Left cardiac atrium (tissue), 4 donors: ENCODE data around the gene MED12L. TPM values are rescaled to one million over a fixed set of nuclear protein-coding genes. Genes with fewer than 3 reads are reported as not detected.

ENCODE experiments used
- ATAC-seq, 2 donors: fragments of 200-7000 bp; cut with Tn5 transposase; one replicate each; pipeline ENCODE4 v1.9.1; 2020; ENCODE audit warnings: mild to moderate bottlenecking in 2 of 2, moderate library complexity in 2 of 2
- DNase-seq: peaks from one replicate; pipeline ENCODE4 v3.0.0-alpha.2; 2020
- intact Hi-C, 2 donors: fragments of 100-400 bp; cut with DNase I; formaldehyde crosslinking; loops; one replicate each; pipeline versions ENCODE4 v1.14.1 to v1.15.1; 2022 to 2023
- total RNA-seq, 2 donors: library from RNA; stranded (reverse); fragmentation: NEBNext Ultra II Directional; extraction: Animal tissue kit (Norgen Biotek cat#: 25700); gene quantifications; one replicate each; pipeline ENCODE4 v1.2.1, GENCODE V29; 2021
- donor health status: DM: no; HTN: yes; CAD: no.
- donor health status: DM: no; HTN: yes; CAD: no; lungs with severe emphysema.
- donor health status: DM: yes; HTN: yes; CAD: no.
- donor health status: Dilated cardiomyopathy.

The MED12L gene
- total RNA-seq, 2 donors from 2014 or later = 0.44 to 0.50 TPM

- intact Hi-C loops = no loop called here
- DNase-seq (no peak), ATAC-seq (no peak)
Measured at GRCh38 chr3:151297429-151297828, 212.0 kb downstream of the MED12L start.

DNA sequence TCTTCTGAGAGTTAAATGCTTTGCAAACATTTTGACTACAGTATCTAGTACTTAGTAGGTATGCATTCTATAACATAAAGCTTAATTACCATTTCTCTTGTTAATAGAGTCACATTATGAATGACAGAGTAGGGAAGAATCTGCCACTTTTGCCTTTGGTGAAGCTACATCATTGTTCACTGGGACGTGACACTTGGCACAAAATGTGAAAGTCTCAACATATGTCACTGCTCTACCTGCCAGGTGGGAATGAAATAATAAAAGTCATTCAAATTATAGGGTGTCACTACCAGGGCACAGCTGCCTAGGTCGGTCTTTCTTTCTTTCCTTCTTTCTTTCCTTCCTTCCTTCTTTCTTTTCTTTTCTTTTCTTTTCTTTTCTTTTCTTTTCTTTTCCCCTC is 213.5 kb downstream of the MED12L start:
- no peak for ATAC-seq
- no peak for DNase-seq
- intact Hi-C loops = no loop called here

DNA sequence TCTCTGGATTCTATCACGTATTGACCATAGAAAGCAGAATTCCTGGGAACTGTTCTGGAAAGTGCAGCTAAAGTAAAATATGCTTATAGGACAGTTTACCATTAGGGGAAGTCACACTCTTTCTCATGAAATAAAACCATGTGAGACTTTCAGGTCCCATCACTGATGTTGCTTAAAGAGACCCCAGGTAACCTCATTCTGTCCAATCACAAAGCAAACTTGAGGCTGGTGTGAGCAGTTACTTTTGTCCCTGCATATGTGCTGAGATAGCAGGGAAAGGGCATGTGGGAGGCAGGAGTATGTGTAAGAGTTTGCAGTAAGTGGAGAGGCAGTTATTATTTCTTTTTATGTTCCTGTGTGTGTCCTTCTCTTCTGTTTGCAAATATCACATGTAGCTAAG is 215.1 kb downstream of the MED12L start:
- intact Hi-C loops = no loop called here
- DNase-seq (no peak), ATAC-seq (no peak)

DNA sequence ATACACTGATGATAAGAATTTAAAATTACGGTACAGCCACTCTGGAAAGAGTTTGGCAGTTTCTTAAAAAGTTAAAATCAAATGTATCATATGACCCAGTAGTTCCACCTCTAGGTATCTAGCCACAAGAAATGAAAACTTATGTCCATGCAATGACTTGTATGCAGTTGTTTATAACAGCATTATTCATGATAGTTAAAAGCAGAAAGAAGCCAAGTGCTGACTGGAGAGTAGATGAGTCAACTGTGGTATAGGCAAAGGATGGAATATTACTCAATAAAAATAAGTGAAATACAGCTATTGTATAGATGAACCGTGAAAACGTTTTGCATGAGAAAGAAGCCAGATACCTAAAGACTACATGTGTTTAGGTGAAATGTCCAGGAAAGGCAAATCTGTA is 216.3 kb downstream of the MED12L start:
- DNase-seq (no peak), ATAC-seq (no peak)
- intact Hi-C loops = no loop called here

GRCh38 chr3:151303751-151304150 is 218.3 kb downstream of the MED12L start:
- DNase-seq = no peak
- intact Hi-C loops = no loop called here
- ATAC-seq = no peak

DNA sequence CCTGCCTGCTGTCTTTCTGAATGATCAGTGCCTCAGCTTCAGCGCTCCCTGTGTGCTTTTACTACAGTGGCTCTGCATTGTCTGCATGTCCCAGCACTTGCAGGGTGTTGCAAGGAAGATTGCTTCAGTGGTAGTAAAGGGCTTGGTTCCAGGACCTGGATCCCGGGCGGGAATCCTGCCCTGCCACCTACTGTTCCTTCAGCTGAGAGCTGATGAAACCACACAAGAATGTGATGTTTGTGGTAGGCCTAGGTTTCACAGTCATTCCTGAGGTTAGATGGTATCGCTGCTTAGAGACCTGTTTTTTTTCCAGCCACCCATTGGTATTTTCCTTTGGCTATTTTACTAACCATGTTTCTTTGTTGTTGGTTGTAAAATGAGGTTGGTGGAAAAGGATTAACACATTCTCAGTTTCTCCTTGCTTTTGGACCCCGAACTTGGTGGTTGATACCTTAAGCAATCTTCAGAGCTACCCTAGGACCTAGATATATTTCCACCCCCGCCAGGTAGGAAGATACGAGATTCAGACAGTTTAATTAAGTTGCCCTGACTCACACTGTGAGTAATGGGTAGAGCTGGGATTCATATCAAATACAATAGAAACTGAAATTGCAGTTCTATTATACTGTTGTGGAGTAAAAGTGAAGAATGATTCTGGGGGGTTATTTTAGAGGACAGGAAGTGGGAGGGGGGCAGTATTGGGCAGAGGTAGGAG is 219.8 kb downstream of the MED12L start:
- ATAC-seq (peak; percentile 65 to 80), DNase-seq (no peak)
- intact Hi-C loops = no loop called here

GRCh38 chr3:151305775-151306151 is 220.3 kb downstream of the MED12L start:
- DNase-seq (no peak), ATAC-seq (no peak)
- intact Hi-C loops = no loop called here

DNA sequence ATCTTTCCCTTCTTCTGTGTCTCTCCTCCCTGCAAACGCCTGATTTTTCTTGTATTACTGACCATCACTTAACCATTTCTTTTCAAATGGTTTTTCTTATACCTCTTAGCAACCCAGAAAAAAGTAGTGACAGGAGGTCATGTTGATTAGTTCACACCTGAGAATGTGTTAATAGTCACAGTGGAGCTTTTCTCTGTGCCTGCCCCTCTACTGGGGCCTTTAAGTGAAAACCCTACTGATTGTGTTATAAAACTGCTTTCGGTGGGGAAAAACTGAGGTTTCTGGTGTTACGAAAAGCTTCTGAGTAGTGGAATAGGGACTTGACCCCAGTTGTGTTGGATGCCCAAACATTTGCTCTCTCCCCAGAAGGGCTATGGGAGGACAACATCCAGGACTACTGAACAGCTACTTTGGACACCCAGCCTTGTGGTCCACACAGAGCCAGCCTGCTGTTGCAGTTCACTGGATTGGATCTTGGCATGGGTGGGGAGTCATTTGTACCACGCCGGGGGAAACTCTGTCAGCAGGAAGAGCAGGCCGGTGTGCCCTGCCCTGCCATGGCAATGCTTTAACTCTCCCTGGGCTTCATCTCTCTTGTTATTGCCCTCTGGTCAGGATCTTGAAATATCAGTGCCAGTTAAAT is 220.8 kb downstream of the MED12L start:
- intact Hi-C loops = no loop called here
- DNase-seq = no peak
- no peak for ATAC-seq

DNA sequence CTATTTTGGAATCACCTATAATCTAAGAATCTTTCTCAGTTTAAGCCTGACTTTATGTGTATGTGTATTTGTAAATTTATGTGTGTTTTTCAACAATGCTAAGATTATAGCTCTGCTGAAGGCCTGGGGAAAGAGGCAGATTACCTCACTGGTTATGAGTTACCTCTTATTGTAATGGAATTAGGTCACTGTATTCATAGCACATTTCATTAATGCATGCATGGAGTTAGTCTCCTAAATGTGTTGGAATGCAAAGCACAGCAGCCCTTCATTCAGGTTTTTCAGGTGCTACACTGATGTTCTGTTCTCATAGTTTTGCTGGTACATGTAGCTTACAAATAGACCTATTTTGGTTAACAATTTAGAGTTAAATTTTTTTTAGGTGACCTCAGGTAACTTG is 221.7 kb downstream of the MED12L start:
- no peak for DNase-seq
- ATAC-seq = no peak
- intact Hi-C loops = no loop called here

DNA sequence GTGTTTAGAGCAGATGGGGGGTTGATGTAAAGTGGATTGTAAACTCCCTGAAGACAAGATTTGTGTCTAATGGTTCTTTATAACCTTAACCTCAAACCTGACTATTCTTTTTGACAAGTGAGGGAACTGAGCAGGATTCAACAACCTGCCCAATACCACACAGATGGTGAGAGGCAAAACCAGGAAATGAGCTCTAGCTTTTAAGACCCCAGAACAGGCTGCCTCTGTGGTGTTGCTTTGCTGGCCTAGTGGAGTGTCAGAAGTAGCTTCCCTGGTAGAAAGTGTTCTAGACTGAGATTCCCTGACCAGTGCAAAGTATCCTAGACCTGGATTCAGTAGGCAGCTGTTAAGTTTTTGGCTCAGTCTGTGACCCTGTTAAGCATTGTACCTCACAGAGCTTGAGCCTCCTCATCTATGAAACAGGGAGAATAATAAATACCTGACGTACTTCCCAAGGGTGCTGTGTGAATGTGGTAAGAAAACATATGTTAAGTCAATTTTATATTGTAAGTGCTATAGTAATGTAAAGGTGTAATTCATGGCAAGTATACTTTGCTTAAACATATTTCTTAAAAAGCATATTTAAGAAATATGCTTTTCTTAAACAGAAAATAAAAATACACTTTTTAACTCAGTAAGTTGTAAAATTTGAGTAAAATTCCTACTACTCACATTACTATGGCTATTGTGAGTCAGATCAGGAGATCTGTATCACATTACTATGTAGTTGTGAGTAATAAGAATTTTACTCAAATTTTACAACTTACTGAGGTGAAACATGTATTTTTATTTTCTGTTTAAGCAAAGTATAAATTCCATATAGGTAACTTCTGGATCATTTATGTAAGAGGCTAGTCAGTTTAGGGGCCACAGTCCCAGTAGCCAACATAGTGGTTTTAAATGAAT is 222.4 kb downstream of the MED12L start:
- intact Hi-C loops = no loop called here
- ATAC-seq = no peak
- no peak for DNase-seq

DNA sequence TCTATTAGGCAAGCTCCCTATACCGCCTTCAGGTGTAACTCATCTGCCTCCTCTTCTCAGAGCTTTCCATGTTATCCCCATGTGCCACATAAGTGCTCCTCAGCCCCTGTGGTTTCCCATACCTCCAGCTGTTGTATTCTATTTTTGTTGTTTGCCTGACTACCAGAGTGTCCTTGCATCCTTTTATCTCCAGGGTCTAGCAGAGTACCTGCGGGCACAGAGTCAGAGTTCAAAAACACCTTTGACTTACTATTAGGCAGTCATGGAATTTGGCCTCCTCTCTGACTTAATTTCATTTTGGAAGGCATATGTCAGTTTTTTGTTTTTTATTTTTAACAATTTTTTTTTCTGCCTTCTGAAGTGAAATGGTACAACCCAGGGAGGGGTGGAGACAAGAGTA is 224.1 kb downstream of the MED12L start:
- DNase-seq (no peak), ATAC-seq (no peak)
- intact Hi-C loops = no loop called here

- intact Hi-C loops = no loop called here
- ATAC-seq (no peak), DNase-seq (no peak)
Measured at GRCh38 chr3:151312972-151313371, 227.5 kb downstream of the MED12L start.

GRCh38 chr3:151314137-151314536 is 228.7 kb downstream of the MED12L start:
- intact Hi-C loops = no loop called here
- ATAC-seq (no peak), DNase-seq (no peak)

DNA sequence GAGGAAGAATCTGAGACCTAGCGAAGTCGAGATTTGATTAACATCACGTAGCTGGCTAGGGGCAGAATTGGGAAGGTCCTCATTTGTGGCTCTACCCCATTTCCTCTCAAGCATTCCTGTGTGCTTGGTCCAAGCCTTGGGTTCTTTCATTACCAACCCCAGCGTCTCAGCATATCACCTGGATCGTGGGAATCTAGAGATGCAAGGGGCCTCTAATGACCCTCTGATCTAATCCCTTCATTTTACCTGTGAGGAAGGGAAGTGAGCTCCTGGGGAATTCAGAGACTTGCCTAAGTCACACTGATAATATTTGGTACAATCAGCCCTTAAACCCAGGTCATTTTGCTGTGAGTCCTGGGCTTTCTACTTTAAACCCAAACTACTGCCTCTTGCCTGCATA is 229.1 kb downstream of the MED12L start:
- ATAC-seq = no peak
- no peak for DNase-seq
- intact Hi-C loops = no loop called here

- ATAC-seq (no peak), DNase-seq (no peak)
- intact Hi-C loops = no loop called here
Measured at GRCh38 chr3:151315136-151315535, 229.7 kb downstream of the MED12L start.

DNA sequence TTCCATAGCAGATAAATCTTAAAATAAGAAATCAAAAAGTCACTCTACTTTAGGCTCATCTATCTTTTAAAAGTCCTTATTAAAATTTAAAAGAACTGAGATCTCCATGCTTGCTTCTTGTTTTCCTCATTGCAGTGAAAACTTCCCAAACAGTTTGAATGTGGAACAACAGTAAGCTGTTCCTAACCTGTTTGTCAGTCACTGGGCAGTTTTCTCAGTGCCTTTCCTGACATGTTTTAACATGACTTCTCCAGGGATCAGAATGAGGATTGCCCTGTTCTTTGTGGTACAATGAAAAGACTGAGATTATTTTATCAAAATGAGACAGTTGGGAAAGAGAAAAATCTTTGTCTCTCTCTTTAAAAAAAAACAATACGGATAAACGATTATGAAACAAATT is 230.4 kb downstream of the MED12L start:
- intact Hi-C loops = no loop called here
- ATAC-seq = no peak
- no peak for DNase-seq

GRCh38 chr3:151316267-151316991 is 231.0 kb downstream of the MED12L start, which contains the start of gene GPR87:
GPR87 (minus strand) TSS chr3:151316820; CDS start chr3:151300100, 16,720 bp downstream.
- intact Hi-C loops = no loop called here
- no peak for DNase-seq
- no peak for ATAC-seq

DNA sequence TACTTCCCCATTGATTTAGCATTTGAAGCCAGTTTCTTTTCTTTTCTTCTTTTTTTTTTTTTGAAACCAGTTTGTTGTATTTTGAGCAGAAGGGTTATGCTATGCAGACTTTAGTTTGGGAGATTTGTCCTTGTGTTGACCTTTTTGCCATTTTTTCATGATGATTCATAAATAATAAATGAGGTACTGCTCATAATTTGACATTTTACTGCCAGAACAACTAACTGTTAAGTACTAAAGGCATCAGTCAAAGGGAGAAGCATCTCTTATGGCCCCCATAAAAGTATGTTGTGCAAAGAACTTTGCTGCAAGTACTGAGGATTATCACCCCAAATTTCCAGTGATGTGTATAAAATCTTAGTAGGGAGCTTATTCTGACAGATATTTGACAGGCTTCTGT is 232.8 kb downstream of the MED12L start:
- no peak for DNase-seq
- ATAC-seq = no peak
- intact Hi-C loops = no loop called here

DNA sequence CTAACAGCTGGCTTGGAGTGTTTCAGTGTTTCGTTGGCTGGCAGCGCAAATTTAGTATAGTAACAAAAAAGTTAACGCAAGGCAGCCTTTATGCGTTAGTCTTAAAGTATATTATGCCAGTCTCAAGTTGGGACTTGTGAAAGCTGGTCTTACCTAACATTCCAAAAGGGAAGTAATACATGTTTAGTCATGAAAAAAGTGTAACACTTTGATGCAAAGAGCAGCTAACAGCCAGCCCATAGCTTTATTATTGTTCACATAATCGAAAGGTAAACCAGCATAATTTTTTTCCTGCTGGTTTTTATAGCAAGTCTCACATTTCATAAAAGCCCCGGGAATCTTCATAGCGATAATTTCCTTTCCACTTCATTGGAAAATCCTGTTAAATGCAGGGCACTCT is 233.5 kb downstream of the MED12L start:
- intact Hi-C loops = no loop called here
- ATAC-seq = no peak
- no peak for DNase-seq

DNA sequence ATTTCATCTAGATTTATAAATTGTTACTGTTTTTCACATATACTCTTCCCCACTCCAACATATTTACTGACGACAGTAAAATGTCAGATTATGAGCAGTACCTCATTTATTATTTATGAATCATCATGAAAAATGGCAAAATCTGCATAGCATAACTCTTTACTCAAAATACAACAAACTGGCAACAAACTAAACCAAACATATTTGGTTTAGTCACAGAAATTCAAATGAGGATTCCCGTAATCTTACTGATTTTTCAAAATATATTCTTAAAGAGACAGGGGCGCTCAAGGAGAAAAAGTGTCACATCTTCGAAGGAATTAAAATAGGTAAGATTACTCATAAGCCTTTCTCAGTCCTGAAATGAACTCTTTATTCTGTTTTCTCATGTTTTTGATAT is 234.2 kb downstream of the MED12L start:
- DNase-seq (no peak), ATAC-seq (peak in 1 of 2 donors; percentile 46)
- intact Hi-C loops = no loop called here
